Measurements from ENCODE around the gene ADGRV1. TPM values are rescaled to one million over a fixed set of nuclear protein-coding genes. Genes with fewer than 3 reads are reported as not detected.

Gene ADGRV1
- total and polyA plus RNA-seq, 12 donors = 0.03 to 1.4 (median 0.44) TPM; not detected in 6

GRCh38 chr5:90941002-90941720 is 382.6 kb downstream of the ADGRV1 start:
- no peak for ATAC-seq
- H3K9me3 ChIP-seq = no peaks in the 10 kb centered on the region
- no peak overlapping the region for H3K4me3 ChIP-seq
- H3K27me3 ChIP-seq = no peaks in the 10 kb centered on the region
- peaks cover 0 to 6% (median 0%) of the 10 kb centered on the region in 9 donors for H3K4me1 ChIP-seq
- 55 to 74% methylated on average over 1 of the region's 1 CpG for WGBS, 2 donors
- H3K27ac ChIP-seq = no peak overlapping the region
- intact Hi-C loops (cut with DNase I) = loop anchor here in 1 of 10 donors (10.0 kb wide), 1 partner anchor 144 kb away; no protein-coding TSS in a partner anchor
- no peak for DNase-seq
- TF ChIP-seq CTCF (IDR thresholded peaks at IDR 0.05) = no peak
- H3K36me3 ChIP-seq = no peaks in the 10 kb centered on the region

- no peak for DNase-seq
- no peak for ATAC-seq
- H3K9me3 ChIP-seq = no peaks in the 10 kb centered on the region
- H3K27me3 ChIP-seq = no peaks in the 10 kb centered on the region
- intact Hi-C loops (cut with DNase I) = loop anchor here in 1 of 10 donors (10.0 kb wide), 1 partner anchor 141 kb away; no protein-coding TSS in a partner anchor
- H3K27ac ChIP-seq = no peak overlapping the region
- H3K4me3 ChIP-seq = no peak overlapping the region
- TF ChIP-seq CTCF (IDR thresholded peaks at IDR 0.05) = no peak
- H3K36me3 ChIP-seq = no peaks in the 10 kb centered on the region
- peaks cover 0 to 6% (median 0%) of the 10 kb centered on the region in 9 donors for H3K4me1 ChIP-seq
Measured at GRCh38 chr5:90944116-90944515, 385.5 kb downstream of the ADGRV1 start.

- TF ChIP-seq CTCF (IDR thresholded peaks at IDR 0.05) = no peak
- WGBS, 2 donors = 61 to 71% methylated on average over 1 of the region's 1 CpG
- Histone ChIP-seq H3K4me1 (no peaks in the 10 kb centered on the region), H3K27me3 (no peaks in the 10 kb centered on the region), H3K27ac (no peak overlapping the region), H3K9me3 (no peaks in the 10 kb centered on the region), H3K4me3 (no peak overlapping the region), H3K36me3 (no peaks in the 10 kb centered on the region)
- ATAC-seq (no peak), DNase-seq (no peak)
- intact Hi-C loops (cut with DNase I) = loop anchor here in 1 of 10 donors (10.0 kb wide), 1 partner anchor 137 kb away; no protein-coding TSS in a partner anchor
Measured at GRCh38 chr5:90947667-90948066, 389.1 kb downstream of the ADGRV1 start.

- H3K9me3 ChIP-seq = no peaks in the 10 kb centered on the region
- DNase-seq (no peak), ATAC-seq (no peak)
- H3K27ac ChIP-seq = no peak overlapping the region
- H3K4me3 ChIP-seq = no peak overlapping the region
- 91 to 94% methylated on average over 2 of the region's 2 CpGs for WGBS, 2 donors
- intact Hi-C loops (cut with DNase I) = loop anchor here in 1 of 10 donors (10.0 kb wide), 1 partner anchor 136 kb away; no protein-coding TSS in a partner anchor
- H3K27me3 ChIP-seq = no peaks in the 10 kb centered on the region
- H3K36me3 ChIP-seq = no peaks in the 10 kb centered on the region
- no peaks in the 10 kb centered on the region for H3K4me1 ChIP-seq
- TF ChIP-seq CTCF (IDR thresholded peaks at IDR 0.05) = no peak
Measured at GRCh38 chr5:90948969-90949368, 390.4 kb downstream of the ADGRV1 start.

Data from heart right ventricle (tissue), 16 donors.